ENCODE results near the gene DCN.

Gene DCN

GRCh38 chr12:91185421-91185820 lies 2.8 kb upstream of the DCN start:
- DNase-seq = no peak

DNA sequence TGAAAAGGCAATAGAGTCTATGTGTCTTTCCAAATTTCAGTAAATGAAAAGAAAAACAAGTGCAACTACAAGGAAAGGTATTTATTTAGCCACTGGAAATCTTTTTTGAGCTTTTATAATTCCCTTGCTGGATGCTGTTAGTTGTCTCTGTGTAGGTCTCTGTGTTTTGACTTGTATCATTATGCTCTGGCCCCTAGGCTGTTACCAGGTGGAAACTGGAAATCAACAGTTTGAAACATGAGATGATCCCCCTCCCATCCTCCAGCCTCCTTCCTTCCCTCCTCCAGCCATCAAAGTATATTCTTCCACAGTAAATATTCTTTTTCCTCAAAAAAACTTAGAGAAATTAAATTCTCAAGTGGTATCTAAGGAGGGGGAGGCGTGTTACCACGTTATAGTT lies 934 bp upstream of the DCN start:
- no peak for DNase-seq

DNA sequence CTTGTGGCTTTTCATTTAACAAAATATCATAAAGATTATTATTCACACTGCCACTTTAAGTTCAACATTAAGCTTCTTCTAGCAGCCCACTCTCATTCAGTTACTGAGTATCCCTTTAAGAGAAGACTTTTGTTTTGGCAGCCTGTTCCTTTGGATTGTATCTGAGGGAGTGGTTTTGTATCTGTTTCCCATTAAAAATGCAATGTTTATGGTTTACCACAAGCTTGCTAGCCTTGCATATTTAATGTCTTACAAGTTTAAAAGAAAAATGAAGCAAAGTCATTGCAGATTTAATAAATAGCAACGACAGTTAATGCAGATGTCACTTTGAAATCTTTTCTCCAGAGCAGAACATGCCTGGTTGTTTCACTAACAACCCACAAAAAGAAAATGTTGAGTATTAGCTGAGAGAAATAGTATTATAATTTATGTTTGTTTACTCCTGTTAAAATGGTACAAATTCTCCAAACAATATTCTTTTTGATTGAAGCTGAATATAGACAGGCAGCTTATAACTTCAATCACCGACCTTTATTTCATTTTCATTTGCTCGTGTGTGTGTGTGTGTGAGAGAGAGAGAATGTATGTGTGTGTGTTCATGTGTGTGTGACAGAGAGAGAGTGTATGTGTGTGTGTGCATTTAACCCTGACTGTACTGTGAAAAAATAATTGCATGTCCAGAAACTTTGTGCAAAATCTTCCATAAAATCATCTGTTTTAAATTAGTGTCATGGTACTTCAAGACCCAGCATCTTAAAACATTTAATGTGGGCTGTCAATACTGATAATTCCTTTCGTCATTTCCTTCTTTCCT lies 1.8 kb downstream of the DCN start:
- no peak for DNase-seq

DNA sequence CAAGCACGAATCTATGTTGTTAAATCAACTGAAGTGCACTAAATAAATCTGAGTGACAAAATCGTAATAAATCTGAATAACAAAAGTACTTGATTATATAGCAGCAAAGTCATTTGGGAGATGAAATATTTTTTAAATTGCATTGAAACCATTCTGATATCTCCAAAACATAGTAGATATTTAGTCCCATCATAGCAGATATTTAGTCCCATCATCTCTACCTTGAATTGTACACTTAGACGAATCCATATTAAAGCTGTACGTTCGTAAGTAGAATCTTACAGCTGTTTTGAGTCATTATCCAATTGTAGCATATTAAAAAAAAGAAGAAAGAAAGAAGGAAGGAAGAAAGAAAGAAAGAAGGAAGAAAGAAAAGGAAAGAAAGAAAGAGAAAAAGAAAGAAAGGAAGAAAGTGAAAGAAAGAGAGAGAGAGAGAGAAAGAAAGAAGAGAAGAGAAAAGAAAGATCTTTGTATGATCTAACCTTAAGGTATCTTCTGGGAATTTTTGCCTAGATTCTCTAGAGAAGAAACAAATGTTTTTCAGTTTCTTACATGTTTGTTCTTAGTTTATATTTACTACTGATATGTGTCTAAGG lies 2.6 kb downstream of the DCN start:
- DNase-seq = no peak

DNA sequence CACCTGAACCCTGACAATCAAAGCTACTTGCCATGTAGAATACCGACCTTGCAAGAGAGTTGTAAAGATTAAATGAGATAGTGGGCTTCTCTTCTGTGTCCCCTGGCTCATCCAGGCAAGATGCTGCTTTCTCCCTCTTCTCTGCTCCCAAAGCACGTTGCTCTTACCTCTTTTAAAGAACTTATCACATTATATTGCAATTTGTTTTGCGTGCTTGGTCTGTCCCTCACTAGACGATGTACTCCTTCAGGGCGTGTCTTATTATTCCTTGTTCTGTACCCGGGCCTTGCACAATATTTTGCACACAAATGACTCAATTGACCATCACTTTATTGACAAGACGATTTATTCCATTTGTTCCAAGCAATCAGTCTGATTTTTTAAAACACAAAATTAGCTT lies 3.3 kb downstream of the DCN start:
- DNase-seq = no peak

DNA sequence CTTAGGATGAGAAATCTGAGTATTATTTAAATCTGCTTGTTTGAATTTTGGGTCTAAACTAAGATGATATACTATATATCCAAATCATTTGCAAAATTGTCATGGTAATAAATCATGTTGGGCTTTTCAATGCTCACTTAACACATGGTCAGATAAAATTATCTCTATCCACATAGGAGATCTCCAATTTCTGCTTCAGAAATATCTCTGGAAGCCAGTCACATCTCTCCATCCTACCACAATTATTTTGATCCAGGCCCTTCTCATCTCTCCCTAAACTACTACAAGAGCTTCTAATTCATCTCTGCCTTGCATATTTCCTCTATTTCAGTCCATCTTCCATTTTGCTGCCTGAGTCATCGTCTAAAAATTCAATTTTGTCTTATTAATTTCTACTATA lies 3.8 kb downstream of the DCN start:
- DNase-seq = no peak

DNA sequence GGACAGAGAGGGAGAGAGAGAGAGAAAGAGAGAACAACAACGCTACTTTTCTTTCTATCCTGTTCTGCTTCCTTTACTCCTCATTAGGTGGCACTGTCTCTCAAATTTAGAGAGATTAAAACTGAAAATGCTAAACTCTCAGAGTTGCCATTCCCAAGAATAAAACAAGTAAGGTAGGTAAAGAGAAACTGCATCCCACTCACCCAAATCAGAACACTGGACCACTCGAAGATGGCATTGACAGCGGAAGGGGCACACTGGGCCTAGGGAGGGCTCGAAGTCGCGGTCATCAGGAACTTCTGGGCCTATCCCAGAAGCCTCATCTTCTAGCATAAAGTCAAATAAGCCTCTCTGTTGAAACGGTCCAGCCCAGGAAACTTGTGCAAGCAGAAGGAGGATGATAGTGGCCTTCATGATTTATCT lies 4.5 kb downstream of the DCN start:
- no peak for DNase-seq

DNA sequence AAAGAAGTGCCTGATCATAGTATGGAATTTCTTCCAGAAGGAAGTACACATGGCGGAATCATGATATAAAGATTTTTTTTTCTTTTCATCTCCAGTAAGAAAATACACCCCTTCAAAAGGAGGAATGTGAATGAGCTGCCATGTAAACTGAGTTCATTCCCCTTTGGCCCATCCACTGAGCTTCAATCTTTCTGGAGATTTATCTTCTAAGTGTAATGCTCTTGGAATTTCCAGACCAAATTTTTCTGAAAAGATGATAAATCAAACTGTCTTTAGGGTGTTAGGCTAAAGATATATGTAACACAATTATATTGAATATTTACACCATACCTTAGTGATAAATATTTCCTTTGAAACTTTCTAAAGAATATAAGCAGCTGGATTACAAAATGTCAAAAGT lies 5.2 kb downstream of the DCN start:
- DNase-seq = no peak

DNA sequence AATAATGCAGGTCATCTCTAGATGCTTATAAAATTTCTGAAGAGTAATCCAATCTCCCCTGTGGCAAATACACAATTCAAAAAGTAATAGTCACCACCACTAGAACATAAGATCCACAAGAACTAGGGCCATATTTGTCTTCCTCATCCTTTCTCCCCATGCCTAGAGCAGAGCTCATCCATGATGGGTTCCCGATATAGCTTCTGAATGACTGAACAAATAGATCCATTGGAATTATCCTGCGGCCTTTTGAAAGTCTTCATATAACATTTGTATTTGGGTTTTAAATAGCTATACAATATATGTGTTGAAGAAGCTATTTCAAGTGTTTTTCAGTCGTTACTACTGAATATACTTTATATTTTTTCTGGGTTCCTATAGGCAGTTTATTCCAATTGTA lies 5.7 kb downstream of the DCN start:
- no peak for DNase-seq

DNA sequence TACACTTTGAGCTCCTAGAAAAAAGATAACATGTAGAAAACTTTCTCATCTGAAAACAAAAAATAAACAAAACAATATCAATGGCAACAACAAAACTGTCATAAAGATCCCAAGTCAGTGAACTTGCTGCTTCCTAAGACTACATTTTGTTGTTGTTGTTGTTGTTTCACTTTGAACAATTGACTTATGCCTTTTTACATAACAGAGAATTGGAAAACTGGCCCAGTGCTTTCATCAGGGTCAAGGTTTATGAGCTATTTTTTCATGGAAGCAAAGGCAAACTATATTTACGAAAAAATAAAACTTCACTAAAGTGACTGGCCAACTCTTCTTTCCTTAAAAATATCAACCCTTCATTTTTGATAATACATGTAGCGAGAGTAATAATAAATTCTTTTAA lies 6.3 kb downstream of the DCN start:
- DNase-seq = no peak

GRCh38 chr12:91173124-91173523 lies 9.5 kb downstream of the DCN start:
- no peak for DNase-seq

DNA sequence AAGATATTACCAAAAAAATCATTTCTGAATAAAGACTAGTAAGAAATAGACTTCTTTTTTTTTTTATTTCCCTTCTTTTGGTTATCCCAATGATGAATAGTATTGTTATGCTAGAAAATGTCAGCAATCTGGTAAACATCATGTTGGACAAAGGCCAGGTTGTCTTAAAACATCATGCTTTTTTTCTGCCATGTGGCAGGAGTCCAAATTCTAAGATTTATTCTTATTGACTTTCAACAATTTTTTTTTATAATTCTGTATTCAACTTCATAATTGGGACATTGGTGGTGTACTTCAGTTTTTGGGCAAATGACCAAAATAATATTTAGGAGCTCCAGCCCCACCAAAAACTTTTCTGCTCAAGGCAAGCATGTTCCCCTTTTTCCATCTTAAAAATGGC lies 10.5 kb downstream of the DCN start:
- no peak for DNase-seq

DNA sequence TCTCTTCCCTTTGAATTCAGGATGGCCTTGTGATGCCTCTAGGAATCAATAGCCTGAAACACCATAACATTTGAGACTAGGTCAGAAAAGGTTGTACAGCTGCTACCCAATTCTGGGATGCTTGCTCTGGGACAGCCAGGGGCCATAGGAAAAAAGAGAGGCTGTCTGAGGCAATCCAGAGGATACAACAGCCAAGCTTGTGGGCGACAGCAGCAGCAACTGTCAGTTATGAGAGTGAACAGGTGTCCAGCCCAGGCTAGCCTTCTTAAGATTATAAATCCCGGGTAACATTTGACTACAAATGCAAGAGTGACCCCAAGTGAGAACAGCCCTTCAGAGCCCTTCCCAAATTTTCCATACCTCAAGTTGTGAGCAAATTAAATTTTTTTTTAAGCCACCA lies 11.1 kb downstream of the DCN start:
- DNase-seq = no peak

GRCh38 chr12:91163116-91163515 lies 19.5 kb downstream of the DCN start:
- DNase-seq = no peak

DNA sequence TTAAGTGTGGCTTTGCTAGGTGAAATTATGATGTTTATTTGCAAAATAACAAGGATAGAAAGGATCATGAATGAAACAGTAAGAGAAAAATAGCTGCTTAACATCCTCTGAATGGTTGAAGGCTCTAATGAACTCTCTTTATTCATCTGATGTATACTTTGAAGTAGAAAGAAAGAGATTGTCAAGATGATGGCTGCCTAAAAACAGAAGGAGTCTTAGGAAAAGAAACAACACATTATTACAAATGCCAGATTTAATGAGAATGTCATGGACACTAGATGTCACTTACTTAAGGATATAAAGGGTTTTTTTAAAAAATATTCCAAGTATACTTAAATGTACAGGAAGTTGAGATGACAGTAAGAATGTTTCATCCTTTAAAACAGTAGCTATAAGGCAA lies 21.6 kb downstream of the DCN start:
- DNase-seq = no peak

- DNase-seq = no peak
Measured at GRCh38 chr12:91155990-91156389, 26.6 kb downstream of the DCN start.

DNA sequence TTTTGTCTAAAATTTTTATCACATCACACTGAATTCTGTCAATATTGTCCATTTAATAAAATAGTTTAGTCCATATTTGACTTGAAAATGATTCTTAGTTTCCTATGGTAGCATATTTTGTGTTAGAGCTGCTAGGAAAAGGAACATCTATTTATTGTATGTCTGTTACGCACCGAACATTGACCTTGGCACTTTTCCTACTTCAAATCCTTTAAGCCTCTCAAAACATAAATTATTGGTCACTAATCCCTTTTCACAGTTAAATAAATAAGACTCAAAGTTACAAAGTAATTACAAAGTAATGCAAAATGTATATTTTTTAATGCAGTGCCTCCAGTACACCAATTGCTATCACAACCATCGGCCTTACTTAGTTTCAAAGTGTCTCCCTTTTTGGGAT lies 28.5 kb downstream of the DCN start:
- DNase-seq = no peak

DNA sequence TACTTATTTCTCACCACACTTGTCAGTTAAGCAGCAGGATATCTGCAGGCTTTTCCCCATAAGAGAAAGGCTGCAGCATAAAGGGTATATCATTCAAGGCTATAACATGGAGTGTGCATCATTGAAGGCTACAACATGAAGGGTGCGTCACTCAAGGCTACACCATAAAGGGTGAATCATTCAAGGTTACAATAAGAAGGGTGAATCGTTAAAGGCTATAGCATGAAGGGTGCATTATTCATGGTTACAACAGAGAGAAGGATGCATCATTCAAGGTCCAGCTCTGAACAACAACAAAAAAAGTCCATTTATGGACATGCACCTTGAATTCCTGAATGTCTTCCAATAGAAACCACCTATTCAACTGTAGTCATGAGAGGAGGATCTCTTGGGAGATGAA lies 38.6 kb downstream of the DCN start:
- no peak for DNase-seq

- no peak for DNase-seq
Measured at GRCh38 chr12:91143206-91143605, 39.4 kb downstream of the DCN start.

DNA sequence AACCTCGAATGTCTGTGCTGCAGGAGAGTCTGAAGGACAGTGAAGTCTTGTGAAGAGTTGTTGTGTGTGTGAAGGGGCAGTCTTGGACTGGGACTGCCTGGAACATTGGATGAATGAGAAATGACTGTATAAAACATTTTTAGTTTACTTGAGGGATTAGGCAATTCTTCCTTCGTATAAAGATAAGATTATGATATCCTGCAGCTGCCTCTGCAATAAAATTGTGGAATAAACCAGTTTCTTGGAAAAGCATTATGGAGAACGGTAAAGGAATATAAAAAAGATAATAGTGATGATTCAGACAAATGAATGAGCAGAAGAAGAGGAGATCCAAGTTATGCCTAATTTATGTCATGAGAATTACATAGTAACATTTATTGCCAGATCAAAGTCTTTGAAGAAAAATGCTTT lies 40.4 kb downstream of the DCN start:
- no peak for DNase-seq

- DNase-seq = no peak
Measured at GRCh38 chr12:91140026-91140931, 42.3 kb downstream of the DCN start.

- DNase-seq = no peak
Measured at GRCh38 chr12:91139286-91139685, 43.3 kb downstream of the DCN start.

DNA sequence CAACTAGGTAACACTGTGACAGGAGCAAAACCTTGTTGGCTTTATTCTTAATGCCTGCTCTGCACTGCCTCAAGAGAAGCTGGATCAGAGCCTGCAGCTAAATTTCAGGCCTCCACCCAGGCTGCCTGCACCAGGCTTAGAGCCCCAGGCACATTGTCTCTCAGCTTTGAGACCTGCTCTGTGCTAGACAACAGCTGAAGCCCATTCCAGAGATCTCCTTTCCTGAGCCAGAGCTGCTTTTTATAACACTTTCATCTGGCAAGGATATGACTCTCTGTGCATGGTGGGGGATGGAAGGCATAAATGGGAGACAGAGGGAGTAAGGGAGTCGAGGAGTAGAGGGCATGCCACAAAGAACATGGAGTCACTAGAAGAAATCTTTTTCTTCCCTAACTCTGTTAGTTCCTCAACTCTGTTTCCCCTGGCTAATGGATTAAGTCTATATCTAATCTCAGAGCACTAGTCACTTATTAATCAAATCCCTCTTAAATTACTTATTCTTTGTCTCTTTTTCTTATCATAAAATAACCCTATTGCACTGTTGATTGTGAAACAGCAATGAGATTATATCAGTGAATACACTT lies 44.2 kb downstream of the DCN start:
- DNase-seq = no peak

Measured in cerebellar nuclear complex (tissue), 1 donor.